H1 (cell line): Measurements from ENCODE around the gene CTTNBP2. TPM values are rescaled to one million over a fixed set of nuclear protein-coding genes. Genes with fewer than 3 reads are reported as not detected.

Experiments used
- CTCF ChIA-PET: fragments of 300-600 bp; sonication (Branson Sonifier 250); formaldehyde crosslinking; loops from one replicate; lab custom pipeline; 2021; ENCODE audit not compliant: partially characterized antibody; lab: Charles Lee
- POLR2A ChIA-PET: fragments of 300-600 bp; sonication (Branson Sonifier 250); formaldehyde crosslinking; loops from one replicate; lab custom pipeline; 2021; ENCODE audit warnings: inconsistent platforms; ENCODE audit not compliant: partially characterized antibody; lab: Charles Lee
- DNase-seq, 2 experiments: peaks; one replicate each; pipeline versions ENCODE4 v3.0.0 to v3.0.0-alpha.2; 2010 to 2022; ENCODE audit warnings: low spot score in 2 of 2, low read depth in 1 of 2, mixed read lengths in 1 of 2
- FAIRE-seq: peaks from 2 replicates; lab custom pipeline; 2011; peaks lifted over from hg19 to GRCh38; lab: Jason Lieb, UNC
- H2AFZ ChIP-seq: 2 replicates; pipeline ENCODE4 v1.8.1; 2012; ENCODE audit warnings: low read length, inconsistent platforms
- H2AK5ac ChIP-seq: 2 replicates; pipeline ENCODE4 v1.6.1; 2013; ENCODE audit warnings: low read depth, low read length
- H2BK120ac ChIP-seq: replicated peaks from 2 replicates; pipeline ENCODE3; 2013; ENCODE audit warnings: low read depth, low read length, inconsistent platforms
- H2BK12ac ChIP-seq: 2 replicates; pipeline ENCODE4 v1.6.1; 2013; ENCODE audit warnings: low read depth, low read length
- H2BK15ac ChIP-seq: 2 replicates; pipeline ENCODE4 v1.6.1; 2013; ENCODE audit warnings: low read length
- H2BK20ac ChIP-seq: 2 replicates; pipeline ENCODE4 v1.6.1; 2013; ENCODE audit warnings: low read length
- H2BK5ac ChIP-seq: 2 replicates; pipeline ENCODE4 v1.6.1; 2013; ENCODE audit warnings: low read depth, low read length
- H3K14ac ChIP-seq: 2 replicates; pipeline ENCODE4 v1.6.1; 2013; ENCODE audit warnings: inconsistent platforms; ENCODE audit not compliant: insufficient read length
- H3K18ac ChIP-seq: 2 replicates; pipeline ENCODE4 v1.6.1; 2013; ENCODE audit warnings: low read length; ENCODE audit errors: extremely low read depth
- H3K23ac ChIP-seq: 2 replicates; pipeline ENCODE4 v1.6.1; 2013; ENCODE audit warnings: inconsistent platforms; ENCODE audit not compliant: insufficient read length
- H3K23me2 ChIP-seq: 2 replicates; pipeline ENCODE4 v1.6.1; 2013; ENCODE audit warnings: low read depth, low read length
- H3K27ac ChIP-seq: 2 replicates; pipeline ENCODE4 v1.6.1; 2011; ENCODE audit warnings: low read depth, low read length, inconsistent platforms
- H3K27me3 ChIP-seq, 4 experiments: replicated peaks in 1 of 4; 1 replicate in 1 of 4; 2 replicates in 3 of 4; pipeline versions ENCODE4 v1.6.1 to v1.8.1; 2011 to 2013; ENCODE audit warnings: low read length in 3 of 4, mild to moderate bottlenecking in 3 of 4, inconsistent platforms in 2 of 4, mixed read lengths in 2 of 4, moderate library complexity in 1 of 4; ENCODE audit not compliant: control insufficient read depth in 3 of 4, insufficient read depth in 3 of 4; ENCODE audit errors: extremely low read depth in 1 of 4
- H3K36me3 ChIP-seq, 4 experiments: 2 replicates each; pipeline versions ENCODE4 v1.6.1 to v1.8.1; 2011 to 2013; ENCODE audit warnings: mild to moderate bottlenecking in 4 of 4, low read length in 3 of 4, moderate library complexity in 2 of 4, control low read depth in 1 of 4, inconsistent platforms in 1 of 4; ENCODE audit not compliant: insufficient read depth in 4 of 4, control insufficient read depth in 2 of 4
- H3K4ac ChIP-seq: replicated peaks from 2 replicates; pipeline ENCODE3; 2013; ENCODE audit warnings: low read length, low read depth, mixed read lengths, inconsistent platforms; ENCODE audit not compliant: insufficient read length
- H3K4me1 ChIP-seq, 4 experiments: replicated peaks in 1 of 4; 1 replicate in 1 of 4; 2 replicates in 3 of 4; pipeline versions ENCODE4 v1.6.1 to v1.8.1; 2011 to 2013; ENCODE audit warnings: low read length in 3 of 4, inconsistent platforms in 2 of 4, mixed read lengths in 1 of 4; ENCODE audit not compliant: insufficient read depth in 4 of 4, control insufficient read depth in 3 of 4
- H3K4me2 ChIP-seq, 2 experiments: 2 replicates each; pipeline versions ENCODE4 v1.6.1 to v1.8.1; 2011 to 2013; ENCODE audit warnings: low read depth in 2 of 2, low read length in 2 of 2, control low read depth in 1 of 2, inconsistent platforms in 1 of 2, mild to moderate bottlenecking in 1 of 2; ENCODE audit not compliant: insufficient read depth in 1 of 2
- H3K4me3 ChIP-seq, 4 experiments: fragments of 200-600, 300-600 bp in 1 of 4; sonication (generic), shearing (Covaris generic), sonication (Bioruptor Twin) in 1 of 4; 2 replicates each; pipeline versions ENCODE4 v1.5.1 to v1.8.1; 2011 to 2016; ENCODE audit warnings: low read length in 4 of 4, low read depth in 3 of 4, control low read depth in 2 of 4, inconsistent platforms in 2 of 4, mild to moderate bottlenecking in 2 of 4, mixed read lengths in 1 of 4, moderate library complexity in 1 of 4; ENCODE audit not compliant: insufficient read depth in 2 of 4; ENCODE audit errors: extremely low read depth in 1 of 4
- H3K56ac ChIP-seq: replicated peaks from 2 replicates; pipeline ENCODE3; 2013; ENCODE audit warnings: low read depth, mild to moderate bottlenecking, mixed read lengths, low read length, inconsistent platforms; ENCODE audit not compliant: insufficient read length
- H3K79me1 ChIP-seq: 2 replicates; pipeline ENCODE4 v1.6.1; 2013; ENCODE audit warnings: low read depth, low read length, control low read depth
- H3K79me2 ChIP-seq, 2 experiments: 2 replicates each; pipeline versions ENCODE4 v1.6.1 to v1.8.1; 2012 to 2013; ENCODE audit warnings: low read length in 2 of 2, mild to moderate bottlenecking in 2 of 2, inconsistent platforms in 1 of 2; ENCODE audit not compliant: insufficient read depth in 2 of 2, control insufficient read depth in 1 of 2
- H3K9ac ChIP-seq, 4 experiments: replicated peaks in 1 of 4; 1 replicate in 1 of 4; 2 replicates in 3 of 4; pipeline versions ENCODE4 v1.6.1 to v1.8.1; 2011 to 2013; ENCODE audit warnings: low read depth in 3 of 4, low read length in 3 of 4, control low read depth in 2 of 4, mild to moderate bottlenecking in 2 of 4, moderate library complexity in 2 of 4, inconsistent platforms in 1 of 4; ENCODE audit errors: extremely low read depth in 1 of 4
- H3K9me3 ChIP-seq, 2 experiments: 2 replicates each; pipeline versions ENCODE4 v1.6.1 to v1.8.1; 2012 to 2013; ENCODE audit warnings: mild to moderate bottlenecking in 2 of 2, moderate library complexity in 2 of 2, control low read depth in 1 of 2, inconsistent platforms in 1 of 2, low read depth in 1 of 2, low read length in 1 of 2, mixed read lengths in 1 of 2; ENCODE audit not compliant: insufficient read depth in 2 of 2
- H4K20me1 ChIP-seq, 2 experiments: replicated peaks in 1 of 2; 2 replicates each; pipeline versions ENCODE3 to v1.8.1; 2011 to 2013; ENCODE audit warnings: inconsistent platforms in 2 of 2, low read length in 2 of 2, mild to moderate bottlenecking in 1 of 2; ENCODE audit not compliant: insufficient read depth in 2 of 2, control insufficient read depth in 1 of 2
- H4K5ac ChIP-seq: 2 replicates; pipeline ENCODE4 v1.6.1; 2013; ENCODE audit warnings: low read length, low read depth, mixed read lengths, inconsistent platforms; ENCODE audit not compliant: insufficient read length
- H4K8ac ChIP-seq: 2 replicates; pipeline ENCODE4 v1.8.0; 2013; ENCODE audit warnings: mild to moderate bottlenecking, moderate library complexity, low read length, inconsistent platforms; ENCODE audit not compliant: insufficient read depth; ENCODE audit errors: extremely low read depth
- H4K91ac ChIP-seq: replicated peaks from 2 replicates; pipeline ENCODE3; 2013; ENCODE audit warnings: low read length, mixed read lengths, inconsistent platforms; ENCODE audit not compliant: insufficient read length
- BACH1 ChIP-seq: IDR thresholded peaks from 2 replicates; pipeline ENCODE4 v1.6.1; 2012; ENCODE audit warnings: low read length, improper control_type of control experiment
- CHD2 ChIP-seq: IDR thresholded peaks from 2 replicates; pipeline ENCODE4 v1.6.1; 2012; ENCODE audit warnings: low read length, improper control_type of control experiment
- HDAC6 ChIP-seq: IDR thresholded peaks from one replicate; pipeline ENCODE4 v1.7.1; 2012; ENCODE audit warnings: low read depth, mild to moderate bottlenecking, inconsistent platforms, low read length, moderate library complexity
- RFX5 ChIP-seq: IDR thresholded peaks from 2 replicates; pipeline ENCODE4 v1.6.1; 2011; ENCODE audit warnings: low read depth, low read length, improper control_type of control experiment, borderline replicate concordance
- TCF12 ChIP-seq: IDR thresholded peaks from 2 replicates; pipeline ENCODE4 v1.6.1; 2011; ENCODE audit warnings: low read depth, mild to moderate bottlenecking, low read length
- WGBS, 2 experiments: shearing (Covaris generic) in 1 of 2; methylation state at CpG; one replicate each; pipeline versions ENCODE4 v1.1.6 to v1.1.7; 2013 to 2015; ENCODE audit warnings: low lambda C conversion rate in 2 of 2, mixed read lengths in 2 of 2, inconsistent platforms in 1 of 2, low coverage in 1 of 2, missing lambda C conversion rate in 1 of 2; ENCODE audit not compliant: insufficient replicate concordance in 2 of 2, insufficient coverage in 1 of 2, insufficient read length in 1 of 2; ENCODE audit errors: extremely low coverage in 1 of 2, missing lambda C conversion rate in 1 of 2; 5-methylcytosine and 5-hydroxymethylcytosine counted together
- polyA plus RNA-seq, 7 experiments: library from polyadenylated mRNA; depleted of rRNA in 3 of 7; stranded (reverse) in 5 of 7; unstranded in 2 of 7; fragments of >200 nt in 5 of 7; fragments of 200-250 nt in 2 of 7; gene quantifications; 1 replicate in 5 of 7; 2 replicates in 1 of 7; 4 replicates in 1 of 7; pipeline versions ENCODE4 v1.2.1 to v1.2.3, GENCODE V29; 2011 to 2013; ENCODE audit warnings: missing spikeins in 2 of 7, mixed read lengths in 2 of 7
- total RNA-seq: library from RNA; stranded (reverse); fragmentation: NEBNext Ultra II Directional; extraction: Animal tissue kit (Norgen Biotek cat#: 25700); gene quantifications from 2 replicates; pipeline ENCODE4 v1.2.1, GENCODE V29; 2021
- TF ChIP-seq, protein P1 (sequence below), 3 experiments: IDR thresholded peaks; 1 replicate in 2 of 3; 2 replicates in 1 of 3; pipeline versions ENCODE4 v1.5.1 to v1.6.1; 2011; ENCODE audit warnings: low read length in 3 of 3, mild to moderate bottlenecking in 3 of 3, inconsistent platforms in 2 of 3, low read depth in 1 of 3, moderate library complexity in 1 of 3; ENCODE audit not compliant: insufficient read depth in 1 of 3; ENCODE audit errors: control extremely low read depth in 1 of 3
- TF ChIP-seq, protein P2 (sequence below): IDR thresholded peaks from 2 replicates; pipeline ENCODE4 v1.6.1; 2011; ENCODE audit warnings: low read depth, mild to moderate bottlenecking, low read length; ENCODE audit not compliant: insufficient read depth

Gene CTTNBP2
- total and polyA plus RNA-seq, 2 of the 8 experiments (the other 6 are each of a cell fraction or from before 2014, with no cell fraction given), result 15.3 to 35.1 TPM

DNA sequence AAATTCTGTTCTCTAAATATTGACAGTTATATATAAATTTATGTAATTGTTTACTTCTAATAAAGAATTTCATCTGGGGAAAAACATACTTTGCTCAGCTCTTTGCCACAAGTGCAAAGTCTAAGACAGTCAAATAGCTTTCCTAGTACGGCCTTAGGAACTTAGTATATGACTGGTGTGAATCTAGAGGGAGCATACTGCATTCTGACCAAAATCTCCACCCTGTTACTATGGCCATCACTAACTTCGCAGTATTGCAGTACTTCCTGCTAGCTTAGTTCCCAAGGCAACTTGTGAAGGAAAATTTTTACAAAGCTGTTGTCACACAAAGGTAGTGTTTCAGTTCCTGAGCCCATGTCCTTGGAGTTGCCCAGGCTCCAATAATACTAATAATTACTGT, 211.9 kb downstream of the CTTNBP2 start:
- no peak overlapping the region for H4K91ac ChIP-seq
- WGBS, 2 experiments, result 94% methylated on average over 2 of the region's 2 CpGs; no CpG with 5 or more reads in 1 of the 2 experiments
- no peaks in the 10 kb centered on the region for H3K9me3 ChIP-seq
- no peak overlapping the region for H2BK5ac ChIP-seq
- no peak overlapping the region for H3K4me3 ChIP-seq
- no peak overlapping the region for H3K27ac ChIP-seq
- no peak overlapping the region for H2BK20ac ChIP-seq
- H2BK12ac ChIP-seq, result no peak overlapping the region
- H3K23ac ChIP-seq, result no peak overlapping the region
- no peak overlapping the region for H3K18ac ChIP-seq
- TF ChIP-seq RFX5, result no peak
- TF ChIP-seq, protein P1, sequence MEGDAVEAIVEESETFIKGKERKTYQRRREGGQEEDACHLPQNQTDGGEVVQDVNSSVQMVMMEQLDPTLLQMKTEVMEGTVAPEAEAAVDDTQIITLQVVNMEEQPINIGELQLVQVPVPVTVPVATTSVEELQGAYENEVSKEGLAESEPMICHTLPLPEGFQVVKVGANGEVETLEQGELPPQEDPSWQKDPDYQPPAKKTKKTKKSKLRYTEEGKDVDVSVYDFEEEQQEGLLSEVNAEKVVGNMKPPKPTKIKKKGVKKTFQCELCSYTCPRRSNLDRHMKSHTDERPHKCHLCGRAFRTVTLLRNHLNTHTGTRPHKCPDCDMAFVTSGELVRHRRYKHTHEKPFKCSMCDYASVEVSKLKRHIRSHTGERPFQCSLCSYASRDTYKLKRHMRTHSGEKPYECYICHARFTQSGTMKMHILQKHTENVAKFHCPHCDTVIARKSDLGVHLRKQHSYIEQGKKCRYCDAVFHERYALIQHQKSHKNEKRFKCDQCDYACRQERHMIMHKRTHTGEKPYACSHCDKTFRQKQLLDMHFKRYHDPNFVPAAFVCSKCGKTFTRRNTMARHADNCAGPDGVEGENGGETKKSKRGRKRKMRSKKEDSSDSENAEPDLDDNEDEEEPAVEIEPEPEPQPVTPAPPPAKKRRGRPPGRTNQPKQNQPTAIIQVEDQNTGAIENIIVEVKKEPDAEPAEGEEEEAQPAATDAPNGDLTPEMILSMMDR (IDR thresholded peaks at IDR 0.05; ENCODE audit: control extremely low read depth in 1 of 3, insufficient read depth in 1 of 3, low read depth in 1 of 3, low read length in 3 of 3), result no peak
- TF ChIP-seq TCF12, result no peak
- TF ChIP-seq BACH1, result no peak
- no peak for TF ChIP-seq HDAC6
- no peak for TF ChIP-seq CHD2
- TF ChIP-seq, protein P2, sequence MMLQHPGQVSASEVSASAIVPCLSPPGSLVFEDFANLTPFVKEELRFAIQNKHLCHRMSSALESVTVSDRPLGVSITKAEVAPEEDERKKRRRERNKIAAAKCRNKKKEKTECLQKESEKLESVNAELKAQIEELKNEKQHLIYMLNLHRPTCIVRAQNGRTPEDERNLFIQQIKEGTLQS, result no peak
- no peaks in the 10 kb centered on the region for H3K27me3 ChIP-seq
- no peaks in the 10 kb centered on the region for H4K20me1 ChIP-seq
- no peak overlapping the region for H3K4ac ChIP-seq
- FAIRE-seq (no peak), DNase-seq (no peak)
- H3K79me1 ChIP-seq, result no peaks in the 10 kb centered on the region
- POLR2A ChIA-PET, result no interaction called here
- CTCF ChIA-PET, result interaction anchor here (1.0 to 2.8 kb wide), 3 partner anchors 9 to 178 kb away, joined by 3 to 11 read pairs (median 4); no protein-coding TSS in a partner anchor
- no peaks in the 10 kb centered on the region for H3K79me2 ChIP-seq
- no peak overlapping the region for H3K56ac ChIP-seq
- no peak overlapping the region for H2BK15ac ChIP-seq
- no peak overlapping the region for H3K9ac ChIP-seq
- no peak overlapping the region for H4K5ac ChIP-seq
- no peak overlapping the region for H2AFZ ChIP-seq
- no peak overlapping the region for H2AK5ac ChIP-seq
- no peak overlapping the region for H2BK120ac ChIP-seq
- no peak overlapping the region for H3K4me2 ChIP-seq
- H3K36me3 ChIP-seq, result no peaks in the 10 kb centered on the region
- no peaks in the 10 kb centered on the region for H3K23me2 ChIP-seq
- H3K14ac ChIP-seq, result no peak overlapping the region
- no peaks in the 10 kb centered on the region for H3K4me1 ChIP-seq
- H4K8ac ChIP-seq, result no peak overlapping the region
